Body of pancreas (tissue), 4 donors: ENCODE results near the gene MEFV. TPM values are rescaled to one million over a fixed set of nuclear protein-coding genes. Genes with fewer than 3 reads are reported as not detected.

ENCODE experiments used
- ATAC-seq: fragments of 150-250 bp; one replicate; pipeline ENCODE4 v1.9.1; 2016
- DNase-seq, 4 donors: peaks; one replicate each; pipeline ENCODE4 v3.0.0-alpha.2; 2019
- H3K27ac ChIP-seq, 4 donors: fragments of 200-600 bp; sonication (generic); 1 replicate in 3 of 4; 2 replicates in 1 of 4; pipeline versions ENCODE4 v1.5.1 to v1.6.1; 2016 to 2019; ENCODE audit warnings: mild to moderate bottlenecking in 1 of 4, mixed read lengths in 1 of 4, moderate library complexity in 1 of 4
- H3K27me3 ChIP-seq, 2 donors: fragments of 200-600 bp; sonication (generic); one replicate each; pipeline ENCODE4 v1.6.0; 2016; ENCODE audit warnings: mild to moderate bottlenecking in 1 of 2
- H3K36me3 ChIP-seq, 2 donors: fragments of 200-600 bp; sonication (generic); replicated peaks in 1 of 2; 2 replicates each; pipeline ENCODE4 v1.5.1; 2016; ENCODE audit warnings: low read depth in 2 of 2; ENCODE audit not compliant: insufficient read depth in 1 of 2
- H3K4me1 ChIP-seq: fragments of 200-600 bp; sonication (generic); one replicate; pipeline ENCODE4 v1.6.0; 2016
- H3K4me3 ChIP-seq, 2 donors: fragments of 200-600 bp; sonication (generic); 1 replicate in 1 of 2; 2 replicates in 1 of 2; pipeline ENCODE4 v1.5.1; 2016 to 2019
- H3K9me3 ChIP-seq, 3 donors: fragments of 200-600 bp; sonication (generic); 1 replicate in 2 of 3; 2 replicates in 1 of 3; pipeline ENCODE4 v1.5.1; 2016
- POLR2A ChIP-seq, 3 donors: fragments of 450-650 bp; IDR thresholded peaks; one replicate each; pipeline ENCODE4 v1.6.1; 2016; ENCODE audit warnings: antibody characterized with exemption in 3 of 3, mild to moderate bottlenecking in 2 of 3
- WGBS, 2 donors: methylation state at CpG; one replicate each; pipeline ENCODE4 v1.1.5; 2017; 5-methylcytosine and 5-hydroxymethylcytosine counted together
- intact Hi-C: fragments of 100-400 bp; cut with DNase I; formaldehyde crosslinking; loops from one replicate; pipeline ENCODE4 v1.15.1; 2023
- total RNA-seq, 2 donors: library from RNA; depleted of rRNA; stranded (reverse); fragments of >200 nt; gene quantifications; one replicate each; pipeline ENCODE4 v1.1.0, GENCODE V29; 2016
- TF ChIP-seq, protein P1 (sequence below), 7 experiments: fragments of 450-650 bp in 4 of 7; fragments of 200-600 bp in 3 of 7; sonication (generic) in 3 of 7; IDR thresholded peaks; one replicate each; pipeline ENCODE4 v1.5.1; 2016 to 2019; ENCODE audit warnings: antibody characterized with exemption in 7 of 7

Gene MEFV
- total RNA-seq, 2 donors from 2014 or later, result 0.78 to 0.99 TPM

DNA sequence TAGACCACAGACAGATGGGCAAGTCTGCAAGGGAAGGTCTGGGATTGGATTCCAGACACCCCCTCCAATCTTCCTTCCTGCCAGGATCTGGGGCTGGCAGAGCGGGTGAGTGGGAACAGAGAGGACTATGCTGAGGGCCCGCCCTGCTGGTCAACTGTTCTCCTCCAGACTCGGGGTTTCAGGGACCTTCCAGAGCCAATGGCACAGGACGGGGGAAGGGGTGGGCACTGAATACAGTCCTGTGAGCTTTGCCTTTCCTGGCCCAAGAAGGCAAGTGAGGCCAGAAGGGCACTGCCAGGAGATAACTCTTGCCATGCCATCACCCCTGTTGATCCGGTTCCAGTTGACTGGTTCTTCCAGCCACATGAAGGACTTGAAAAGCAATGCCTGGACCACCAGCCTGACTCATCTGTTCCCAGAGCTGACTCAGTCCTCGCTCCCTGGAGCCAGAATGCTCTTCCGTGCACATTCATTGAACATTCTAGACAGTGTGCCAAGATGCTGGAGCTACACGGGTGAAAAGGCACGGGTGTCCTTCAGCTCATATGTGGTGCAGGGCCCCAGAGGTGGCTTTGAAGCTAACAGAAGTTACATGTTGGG lies 533 bp upstream of the MEFV start:
- H3K27me3 ChIP-seq, result peaks cover 0 to 6% of the 10 kb centered on the region in 2 donors
- H3K9me3 ChIP-seq, result no peaks in the 10 kb centered on the region
- intact Hi-C loops, result no loop called here
- DNase-seq (no peak), ATAC-seq (no peak)
- H3K4me3 ChIP-seq, result no peak overlapping the region
- no peak overlapping the region for H3K27ac ChIP-seq
- H3K4me1 ChIP-seq, result no peaks in the 10 kb centered on the region
- no peaks in the 10 kb centered on the region for H3K36me3 ChIP-seq
- no peak for TF ChIP-seq POLR2A (IDR thresholded peaks at IDR 0.05)
- TF ChIP-seq, protein P1, sequence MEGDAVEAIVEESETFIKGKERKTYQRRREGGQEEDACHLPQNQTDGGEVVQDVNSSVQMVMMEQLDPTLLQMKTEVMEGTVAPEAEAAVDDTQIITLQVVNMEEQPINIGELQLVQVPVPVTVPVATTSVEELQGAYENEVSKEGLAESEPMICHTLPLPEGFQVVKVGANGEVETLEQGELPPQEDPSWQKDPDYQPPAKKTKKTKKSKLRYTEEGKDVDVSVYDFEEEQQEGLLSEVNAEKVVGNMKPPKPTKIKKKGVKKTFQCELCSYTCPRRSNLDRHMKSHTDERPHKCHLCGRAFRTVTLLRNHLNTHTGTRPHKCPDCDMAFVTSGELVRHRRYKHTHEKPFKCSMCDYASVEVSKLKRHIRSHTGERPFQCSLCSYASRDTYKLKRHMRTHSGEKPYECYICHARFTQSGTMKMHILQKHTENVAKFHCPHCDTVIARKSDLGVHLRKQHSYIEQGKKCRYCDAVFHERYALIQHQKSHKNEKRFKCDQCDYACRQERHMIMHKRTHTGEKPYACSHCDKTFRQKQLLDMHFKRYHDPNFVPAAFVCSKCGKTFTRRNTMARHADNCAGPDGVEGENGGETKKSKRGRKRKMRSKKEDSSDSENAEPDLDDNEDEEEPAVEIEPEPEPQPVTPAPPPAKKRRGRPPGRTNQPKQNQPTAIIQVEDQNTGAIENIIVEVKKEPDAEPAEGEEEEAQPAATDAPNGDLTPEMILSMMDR (IDR thresholded peaks at IDR 0.05), result no peak
- 61 to 74% methylated on average over 3 to 9 of the region's 9 CpGs for WGBS, 2 donors

DNA sequence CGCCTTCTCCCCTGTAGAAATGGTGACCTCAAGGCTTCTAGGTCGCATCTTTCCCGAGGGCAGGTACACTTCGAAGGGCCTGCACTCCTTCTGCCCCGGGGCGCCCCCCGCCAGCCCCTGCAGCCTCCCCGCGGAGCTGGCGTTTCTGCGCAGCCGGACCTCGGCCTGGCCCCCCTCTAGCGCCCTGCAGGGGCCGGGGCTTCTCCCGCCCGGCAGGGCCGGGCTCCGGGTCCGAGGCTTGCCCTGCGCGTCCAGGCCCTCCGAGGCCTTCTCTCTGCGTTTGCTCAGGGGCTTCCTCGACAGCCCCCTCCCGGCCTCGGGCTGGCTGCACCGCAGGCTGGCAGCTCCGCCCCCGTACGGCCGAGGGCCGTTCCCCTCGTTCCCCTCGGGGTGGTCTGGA lies 2.1 kb downstream of the MEFV start:
- 38 to 50% methylated on average over 10 to 35 of the region's 35 CpGs for WGBS, 2 donors
- Histone ChIP-seq H3K36me3 (no peaks in the 10 kb centered on the region), H3K4me1 (no peaks in the 10 kb centered on the region), H3K4me3 (no peak overlapping the region), H3K9me3 (no peaks in the 10 kb centered on the region), H3K27me3 (peaks cover 0 to 6% of the 10 kb centered on the region in 2 donors), H3K27ac (no peak overlapping the region)
- ATAC-seq, result no peak
- intact Hi-C loops, result no loop called here
- DNase-seq, result no peak
- no peak for TF ChIP-seq POLR2A (IDR thresholded peaks at IDR 0.05)
- TF ChIP-seq, protein P1 (IDR thresholded peaks at IDR 0.05), result no peak

DNA sequence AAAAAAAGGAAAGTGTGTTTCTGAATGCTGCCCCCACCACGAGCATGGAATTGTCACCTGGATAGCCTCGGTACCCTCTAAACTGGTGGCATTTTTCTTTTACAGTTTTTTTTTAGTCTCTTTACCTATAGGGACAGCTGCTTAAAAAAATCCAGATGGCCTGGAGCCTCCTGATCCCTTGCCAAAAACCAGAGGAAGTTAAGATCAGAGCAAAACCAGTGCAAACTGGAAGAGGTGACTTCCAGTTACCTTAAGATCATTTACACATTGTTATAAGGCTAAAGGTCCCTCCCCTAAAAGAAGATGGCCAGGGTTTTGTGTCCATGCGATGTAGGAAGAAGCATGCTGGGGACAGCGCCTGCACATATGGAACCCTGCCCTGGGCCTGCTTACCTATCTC lies 3.5 kb downstream of the MEFV start:
- intact Hi-C loops, result no loop called here

DNA sequence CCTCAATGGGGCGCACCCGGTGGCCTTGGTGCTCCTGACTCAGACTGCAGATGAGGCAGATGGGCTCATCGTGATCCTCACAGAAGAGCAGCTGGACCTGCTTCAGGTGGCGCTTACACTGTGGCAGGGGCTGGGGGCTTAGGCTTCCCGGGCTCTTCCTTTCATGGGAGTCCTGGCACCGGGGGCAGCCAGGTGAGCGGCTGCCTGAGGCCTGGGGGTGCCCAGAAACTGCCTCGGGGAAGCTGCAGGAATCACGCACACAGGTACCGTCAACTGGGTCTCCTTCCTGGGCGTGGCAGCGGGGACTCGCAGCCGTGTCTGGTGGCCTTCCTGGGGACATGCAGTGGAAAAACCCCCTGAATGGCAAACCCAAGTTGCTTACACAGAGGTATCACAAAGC lies 7.0 kb downstream of the MEFV start:
- H3K27ac ChIP-seq, result no peak overlapping the region
- no peak for ATAC-seq
- 60 to 82% methylated on average over 1 to 13 of the region's 14 CpGs for WGBS, 2 donors
- no peak overlapping the region for H3K4me3 ChIP-seq
- TF ChIP-seq, protein P1 (IDR thresholded peaks at IDR 0.05), result no peak
- no peak for TF ChIP-seq POLR2A (IDR thresholded peaks at IDR 0.05)
- no peaks in the 10 kb centered on the region for H3K4me1 ChIP-seq
- intact Hi-C loops, result no loop called here
- H3K36me3 ChIP-seq, result no peaks in the 10 kb centered on the region
- DNase-seq, result no peak
- H3K9me3 ChIP-seq, result no peaks in the 10 kb centered on the region
- peaks cover 0 to 3% of the 10 kb centered on the region in 2 donors for H3K27me3 ChIP-seq

More for the DNA sequence above, 3.5 kb downstream of the MEFV start:
- WGBS, 2 donors, result 54 to 70% methylated on average over 4 of the region's 4 CpGs
- no peaks in the 10 kb centered on the region for H3K4me1 ChIP-seq
- H3K27me3 ChIP-seq, result peaks cover 0 to 6% of the 10 kb centered on the region in 2 donors
- no peak for DNase-seq
- H3K4me3 ChIP-seq, result no peak overlapping the region
- H3K36me3 ChIP-seq, result no peaks in the 10 kb centered on the region
- H3K9me3 ChIP-seq, result no peaks in the 10 kb centered on the region
- TF ChIP-seq, protein P1 (IDR thresholded peaks at IDR 0.05), result no peak
- TF ChIP-seq POLR2A (IDR thresholded peaks at IDR 0.05), result no peak
- ATAC-seq, result no peak
- no peak overlapping the region for H3K27ac ChIP-seq

DNA sequence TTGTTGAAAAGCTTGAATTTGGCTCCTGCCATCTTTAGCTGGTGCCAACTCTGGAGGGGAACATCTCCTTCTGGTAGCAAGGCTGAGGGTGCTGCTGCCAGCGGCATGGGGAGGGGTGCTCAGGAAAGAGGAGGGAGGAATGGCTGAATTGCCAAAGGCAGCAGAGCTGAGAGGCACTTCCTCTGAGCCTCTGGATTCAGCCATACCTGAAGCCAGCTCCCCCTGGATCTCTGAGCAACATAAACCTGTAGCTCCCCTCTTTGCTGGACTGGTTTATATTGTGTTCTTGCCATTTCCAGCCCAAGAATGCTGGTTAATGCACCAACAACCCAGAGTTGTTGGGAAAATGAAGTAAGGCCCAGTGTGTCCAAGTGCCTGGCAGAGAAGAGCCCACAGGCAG lies 7.4 kb downstream of the MEFV start:
- Histone ChIP-seq H3K4me1 (no peaks in the 10 kb centered on the region), H3K9me3 (no peaks in the 10 kb centered on the region), H3K36me3 (no peaks in the 10 kb centered on the region), H3K27ac (no peak overlapping the region), H3K4me3 (no peak overlapping the region), H3K27me3 (no peaks in the 10 kb centered on the region)
- TF ChIP-seq, protein P1 (IDR thresholded peaks at IDR 0.05), result no peak
- TF ChIP-seq POLR2A (IDR thresholded peaks at IDR 0.05), result no peak
- ATAC-seq (no peak), DNase-seq (no peak)
- 33 to 83% methylated on average over 1 of the region's 1 CpG for WGBS, 2 donors
- intact Hi-C loops, result no loop called here
